Measurements from ENCODE around the gene HOXD9. TPM values are rescaled to one million over a fixed set of nuclear protein-coding genes. Genes with fewer than 3 reads are reported as not detected.

The HOXD9 gene
- total and polyA plus RNA-seq, 7 donors = 0.46 to 27.1 (median 10.6) TPM

GRCh38 chr2:176092270-176093144, 30.0 kb upstream of the HOXD9 start, which contains the start of gene HOXD13:
Gene HOXD13 (plus strand): TSS chr2:176092721. CDS start chr2:176092891, 170 bp downstream.
- TF ChIP-seq POLR2AphosphoS5 (IDR thresholded peaks at IDR 0.05) (peak; percentile 98 to 99 (median 98)), EP300 (IDR thresholded peaks at IDR 0.05) (no peak), POLR2A (IDR thresholded peaks at IDR 0.05) (peak; percentile 77 to 93)
- TF ChIP-seq, protein P1, sequence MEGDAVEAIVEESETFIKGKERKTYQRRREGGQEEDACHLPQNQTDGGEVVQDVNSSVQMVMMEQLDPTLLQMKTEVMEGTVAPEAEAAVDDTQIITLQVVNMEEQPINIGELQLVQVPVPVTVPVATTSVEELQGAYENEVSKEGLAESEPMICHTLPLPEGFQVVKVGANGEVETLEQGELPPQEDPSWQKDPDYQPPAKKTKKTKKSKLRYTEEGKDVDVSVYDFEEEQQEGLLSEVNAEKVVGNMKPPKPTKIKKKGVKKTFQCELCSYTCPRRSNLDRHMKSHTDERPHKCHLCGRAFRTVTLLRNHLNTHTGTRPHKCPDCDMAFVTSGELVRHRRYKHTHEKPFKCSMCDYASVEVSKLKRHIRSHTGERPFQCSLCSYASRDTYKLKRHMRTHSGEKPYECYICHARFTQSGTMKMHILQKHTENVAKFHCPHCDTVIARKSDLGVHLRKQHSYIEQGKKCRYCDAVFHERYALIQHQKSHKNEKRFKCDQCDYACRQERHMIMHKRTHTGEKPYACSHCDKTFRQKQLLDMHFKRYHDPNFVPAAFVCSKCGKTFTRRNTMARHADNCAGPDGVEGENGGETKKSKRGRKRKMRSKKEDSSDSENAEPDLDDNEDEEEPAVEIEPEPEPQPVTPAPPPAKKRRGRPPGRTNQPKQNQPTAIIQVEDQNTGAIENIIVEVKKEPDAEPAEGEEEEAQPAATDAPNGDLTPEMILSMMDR (IDR thresholded peaks at IDR 0.05) = no peak
- Histone ChIP-seq H3K27me3 (peaks cover 0 to 94% (median 28%) of the 10 kb centered on the region in 3 donors), H3K9me3 (no peaks in the 10 kb centered on the region), H3K4me3 (peak within 1 kb of the TSS; percentile 66 to 70 (median 68)), H3K4me1 (peaks cover 0 to 54% (median 46%) of the 10 kb centered on the region in 4 donors), H3K36me3 (no peaks in the 10 kb centered on the region), H3K27ac (peak within 1 kb of the TSS in 3 of 4 donors; percentile 92 to 96 (median 94))
- intact Hi-C loops (cut with DNase I) = loop anchor here (5.0 kb wide), 1 partner anchor 910 kb away; the partner anchor contains the start of gene ATP5MC3
- 2% methylated on average over 95 of the region's 95 CpGs for WGBS, 2 donors
- peak; percentile 95 for DNase-seq

DNA sequence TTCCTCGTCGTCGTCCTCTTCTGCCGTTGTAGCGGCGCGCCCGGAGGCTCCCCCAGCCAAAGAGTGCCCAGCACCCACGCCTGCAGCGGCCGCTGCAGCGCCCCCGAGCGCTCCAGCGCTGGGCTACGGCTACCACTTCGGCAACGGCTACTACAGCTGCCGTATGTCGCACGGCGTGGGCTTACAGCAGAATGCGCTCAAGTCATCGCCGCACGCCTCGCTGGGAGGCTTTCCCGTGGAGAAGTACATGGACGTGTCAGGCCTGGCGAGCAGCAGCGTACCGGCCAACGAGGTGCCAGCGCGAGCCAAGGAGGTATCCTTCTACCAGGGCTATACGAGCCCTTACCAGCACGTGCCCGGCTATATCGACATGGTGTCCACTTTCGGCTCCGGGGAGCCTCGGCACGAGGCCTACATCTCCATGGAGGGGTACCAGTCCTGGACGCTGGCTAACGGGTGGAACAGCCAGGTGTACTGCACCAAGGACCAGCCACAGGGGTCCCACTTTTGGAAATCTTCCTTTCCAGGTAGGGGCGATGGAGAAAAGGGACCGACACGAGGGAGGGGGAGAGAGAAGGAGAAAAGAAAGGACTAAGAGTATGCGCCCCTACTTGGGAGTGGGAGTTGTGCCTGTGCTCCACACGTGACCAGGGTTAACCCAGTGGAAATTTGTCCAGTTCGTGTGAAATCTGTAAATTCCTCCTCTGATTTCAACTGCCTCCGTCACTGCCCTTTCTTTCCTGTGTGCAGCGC, 29.2 kb upstream of the HOXD9 start:
- Histone ChIP-seq H3K9me3 (no peaks in the 10 kb centered on the region), H3K27me3 (peaks cover 0 to 94% (median 26%) of the 10 kb centered on the region in 3 donors), H3K36me3 (no peaks in the 10 kb centered on the region), H3K4me3 (peak overlapping the region; percentile 66 to 70 (median 68)), H3K4me1 (peaks cover 0 to 52% (median 44%) of the 10 kb centered on the region in 4 donors), H3K27ac (peak overlapping the region in 3 of 4 donors; percentile 92 to 96 (median 94))
- no peak for DNase-seq
- intact Hi-C loops (cut with DNase I) = loop anchor here (5.0 kb wide), 1 partner anchor 911 kb away; the partner anchor contains the start of gene ATP5MC3
- WGBS, 2 donors = 5% methylated on average over 53 of the region's 53 CpGs
- TF ChIP-seq POLR2AphosphoS5 (IDR thresholded peaks at IDR 0.05) (peak in 2 of 4 donors; percentile 67 to 77), POLR2A (IDR thresholded peaks at IDR 0.05) (no peak), EP300 (IDR thresholded peaks at IDR 0.05) (no peak)
- TF ChIP-seq, protein P1 (IDR thresholded peaks at IDR 0.05) = no peak

DNA sequence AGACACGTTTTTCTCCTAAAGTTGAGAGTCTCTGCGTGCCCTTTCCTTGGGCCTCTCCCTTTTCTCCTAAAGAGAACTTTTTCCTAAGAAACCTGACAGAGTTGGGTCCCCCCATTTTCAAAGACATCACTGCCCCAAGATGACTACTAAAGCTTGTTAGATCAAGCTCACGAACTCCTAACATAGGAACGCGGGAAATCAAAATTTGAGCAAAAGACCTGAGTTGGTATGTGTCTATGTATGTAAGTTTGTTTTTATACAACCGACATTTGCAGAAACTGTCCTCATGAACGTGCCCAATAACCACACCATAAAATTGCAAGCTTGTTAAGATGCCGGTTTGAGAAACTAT, 28.6 kb upstream of the HOXD9 start:
- Histone ChIP-seq H3K36me3 (no peaks in the 10 kb centered on the region), H3K9me3 (no peaks in the 10 kb centered on the region), H3K4me3 (peak overlapping the region; percentile 66 to 70 (median 68)), H3K27me3 (peaks cover 0 to 94% (median 26%) of the 10 kb centered on the region in 3 donors), H3K27ac (peak overlapping the region in 3 of 4 donors; percentile 92 to 96 (median 94)), H3K4me1 (peaks cover 0 to 50% (median 43%) of the 10 kb centered on the region in 4 donors)
- TF ChIP-seq POLR2AphosphoS5 (IDR thresholded peaks at IDR 0.05) (no peak), POLR2A (IDR thresholded peaks at IDR 0.05) (no peak), EP300 (IDR thresholded peaks at IDR 0.05) (no peak)
- TF ChIP-seq, protein P1 (IDR thresholded peaks at IDR 0.05) = no peak
- 15 to 26% methylated on average over 8 of the region's 8 CpGs for WGBS, 2 donors
- DNase-seq = no peak
- intact Hi-C loops (cut with DNase I) = loop anchor here (5.0 kb wide), 1 partner anchor 912 kb away; the partner anchor contains the start of gene ATP5MC3

- 41 to 42% methylated on average over 12 of the region's 12 CpGs for WGBS, 2 donors
- peaks cover 0 to 52% (median 41%) of the 10 kb centered on the region in 4 donors for H3K4me1 ChIP-seq
- no peak for DNase-seq
- H3K4me3 ChIP-seq = peak overlapping the region; percentile 66 to 70 (median 68)
- H3K27ac ChIP-seq = peak overlapping the region in 3 of 4 donors; percentile 92 to 96 (median 94)
- intact Hi-C loops (cut with DNase I) = loop anchor here (5.0 kb wide), 1 partner anchor 912 kb away; the partner anchor contains the start of gene ATP5MC3
- TF ChIP-seq, protein P1 (IDR thresholded peaks at IDR 0.05) = no peak
- no peak for TF ChIP-seq POLR2AphosphoS5 (IDR thresholded peaks at IDR 0.05)
- no peak for TF ChIP-seq EP300 (IDR thresholded peaks at IDR 0.05)
- no peak for TF ChIP-seq POLR2A (IDR thresholded peaks at IDR 0.05)
- peaks cover 0 to 94% (median 26%) of the 10 kb centered on the region in 3 donors for H3K27me3 ChIP-seq
- H3K36me3 ChIP-seq = no peaks in the 10 kb centered on the region
- no peaks in the 10 kb centered on the region for H3K9me3 ChIP-seq
Observed at GRCh38 chr2:176094349-176094748, 28.2 kb upstream of the HOXD9 start.
